Thymus (tissue), 11 donors: ENCODE results near the gene CDHR2. TPM values are rescaled to one million over a fixed set of nuclear protein-coding genes. Genes with fewer than 3 reads are reported as not detected.

Experiments
- DNase-seq, 9 donors: peaks; one replicate each; pipeline ENCODE4 v3.0.0-alpha.2; 2013; ENCODE audit warnings: low spot score in 9 of 9, low read depth in 6 of 9, missing footprints in 1 of 9
- H3K27ac ChIP-seq, 2 donors: one replicate each; pipeline ENCODE4 v1.5.1; 2013; ENCODE audit warnings: control low read depth in 1 of 2, low read depth in 1 of 2, low read length in 1 of 2, mild to moderate bottlenecking in 1 of 2, moderate library complexity in 1 of 2
- H3K27me3 ChIP-seq, 2 donors: one replicate each; pipeline ENCODE4 v1.5.1; 2013; ENCODE audit warnings: low read length in 1 of 2; ENCODE audit not compliant: control insufficient read depth in 2 of 2, insufficient read depth in 1 of 2
- H3K36me3 ChIP-seq, 2 donors: one replicate each; pipeline ENCODE4 v1.5.1; 2013; ENCODE audit warnings: low read length in 1 of 2, mild to moderate bottlenecking in 1 of 2, moderate library complexity in 1 of 2; ENCODE audit not compliant: control insufficient read depth in 2 of 2, insufficient read depth in 2 of 2
- H3K4me1 ChIP-seq, 2 donors: one replicate each; pipeline ENCODE4 v1.5.1; 2013; ENCODE audit warnings: low read length in 2 of 2; ENCODE audit not compliant: control insufficient read depth in 2 of 2, insufficient read depth in 2 of 2
- H3K4me3 ChIP-seq, 2 donors: one replicate each; pipeline ENCODE4 v1.5.1; 2013; ENCODE audit warnings: low read length in 2 of 2, control low read depth in 1 of 2, mild to moderate bottlenecking in 1 of 2
- H3K9me3 ChIP-seq, 2 donors: one replicate each; pipeline ENCODE4 v1.5.1; 2013; ENCODE audit warnings: low read length in 1 of 2, mild to moderate bottlenecking in 1 of 2; ENCODE audit not compliant: control insufficient read depth in 2 of 2, insufficient read depth in 1 of 2
- WGBS: extraction: QIAGEN DNeasy Blood & Tissue Kit; methylation state at CpG from one replicate; pipeline ENCODE4 v1.1.7; 2013; 5-methylcytosine and 5-hydroxymethylcytosine counted together
- polyA plus RNA-seq: library from polyadenylated mRNA; stranded (reverse); fragments of 200-250 nt; gene quantifications from one replicate; pipeline ENCODE4 v1.2.3, GENCODE V29; 2013
- total RNA-seq: library from RNA; stranded (reverse); fragments of 120-200 nt; gene quantifications from one replicate; pipeline ENCODE4 v1.2.4, GENCODE V29; 2013
- donor health status: healthy.

Gene CDHR2
- total and polyA plus RNA-seq, 2 donors, result 0.07 to 0.33 TPM

DNA sequence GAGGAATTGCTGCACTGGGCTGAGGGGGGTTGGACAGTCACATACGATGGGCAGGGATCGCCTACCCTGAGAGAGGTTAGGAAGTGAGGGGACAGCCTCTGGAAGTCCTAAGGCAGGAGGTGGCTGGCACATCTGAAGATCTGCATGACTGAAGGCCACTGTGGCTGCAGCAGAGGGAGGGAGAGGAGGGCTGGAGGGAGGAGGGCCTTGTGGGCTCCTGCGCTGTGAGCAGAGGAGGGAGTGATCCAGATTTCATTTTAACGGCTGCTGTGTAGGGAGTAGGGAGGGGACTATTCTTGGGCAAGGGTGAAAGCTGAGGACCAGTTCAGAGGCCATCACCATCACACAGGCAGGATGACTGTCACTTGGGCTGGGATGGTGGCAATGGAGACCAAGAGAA, 88.4 kb downstream of the CDHR2 start:
- WGBS, result 76% methylated on average over 4 of the region's 4 CpGs
- peaks cover 2 to 53% of the 10 kb centered on the region in 2 donors for H3K27me3 ChIP-seq

GRCh38 chr5:176638437-176638836, 89.3 kb downstream of the CDHR2 start:
- Histone ChIP-seq H3K4me3 (no peak overlapping the region), H3K9me3 (no peaks in the 10 kb centered on the region), H3K27me3 (peaks cover 2 to 46% of the 10 kb centered on the region in 2 donors), H3K4me1 (no peaks in the 10 kb centered on the region), H3K36me3 (no peaks in the 10 kb centered on the region), H3K27ac (no peak overlapping the region)
- WGBS, result 93% methylated on average over 3 of the region's 3 CpGs
- DNase-seq, result no peak

More for the DNA sequence above, 88.4 kb downstream of the CDHR2 start:
- H3K4me3 ChIP-seq, result no peak overlapping the region
- H3K4me1 ChIP-seq, result no peaks in the 10 kb centered on the region
- H3K36me3 ChIP-seq, result no peaks in the 10 kb centered on the region
- no peak overlapping the region for H3K27ac ChIP-seq
- no peaks in the 10 kb centered on the region for H3K9me3 ChIP-seq
- DNase-seq, result no peak

DNA sequence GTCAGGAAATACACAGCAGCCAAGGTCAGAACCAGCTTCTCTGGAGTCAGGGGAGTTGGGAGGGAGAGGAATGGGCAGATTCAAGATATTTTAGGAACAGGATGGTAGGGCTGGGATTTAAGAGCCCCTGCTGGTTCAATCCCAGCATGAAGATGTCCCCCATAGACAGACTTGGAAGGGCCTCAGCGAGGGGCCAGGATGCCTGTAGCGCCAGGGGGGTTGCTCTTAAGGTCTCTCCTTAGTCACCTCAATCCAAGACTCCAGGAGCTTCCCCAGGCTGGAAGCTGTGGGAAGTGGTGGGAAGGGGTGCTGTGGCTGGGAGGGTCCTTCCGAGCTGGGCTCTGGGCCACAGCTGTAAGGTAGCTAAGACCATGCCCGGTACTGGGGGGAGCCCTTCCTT, 90.1 kb downstream of the CDHR2 start:
- Histone ChIP-seq H3K27me3 (peaks cover 2 to 40% of the 10 kb centered on the region in 2 donors), H3K27ac (no peak overlapping the region), H3K4me3 (no peak overlapping the region), H3K36me3 (no peaks in the 10 kb centered on the region), H3K9me3 (no peaks in the 10 kb centered on the region), H3K4me1 (no peaks in the 10 kb centered on the region)
- no peak for DNase-seq
- WGBS, result 64% methylated on average over 4 of the region's 4 CpGs

DNA sequence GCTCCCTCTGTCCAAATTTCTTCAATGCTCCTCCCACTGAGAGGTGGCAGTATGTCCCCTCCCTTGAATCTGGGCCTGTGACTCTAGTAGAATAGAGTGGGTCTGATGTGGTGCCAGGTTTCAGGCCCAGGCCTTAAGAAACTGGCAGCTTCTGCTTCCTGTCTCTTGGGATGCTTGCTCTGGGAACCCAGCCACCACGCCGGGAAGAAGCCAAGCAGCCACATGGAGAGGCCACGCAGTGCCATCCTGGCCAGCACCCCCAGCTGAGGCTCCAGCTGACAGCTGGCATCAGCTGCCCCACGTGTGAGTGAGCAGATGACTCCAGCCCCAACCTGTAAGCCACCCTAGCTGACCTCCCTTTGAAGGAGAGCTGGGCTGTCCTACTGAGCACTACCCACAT, 90.8 kb downstream of the CDHR2 start:
- DNase-seq, result no peak
- Histone ChIP-seq H3K27me3 (peaks cover 0 to 37% of the 10 kb centered on the region in 2 donors), H3K9me3 (no peaks in the 10 kb centered on the region), H3K27ac (no peak overlapping the region), H3K36me3 (no peaks in the 10 kb centered on the region), H3K4me1 (no peaks in the 10 kb centered on the region), H3K4me3 (no peak overlapping the region)
- WGBS, result 88% methylated on average over 4 of the region's 4 CpGs

DNA sequence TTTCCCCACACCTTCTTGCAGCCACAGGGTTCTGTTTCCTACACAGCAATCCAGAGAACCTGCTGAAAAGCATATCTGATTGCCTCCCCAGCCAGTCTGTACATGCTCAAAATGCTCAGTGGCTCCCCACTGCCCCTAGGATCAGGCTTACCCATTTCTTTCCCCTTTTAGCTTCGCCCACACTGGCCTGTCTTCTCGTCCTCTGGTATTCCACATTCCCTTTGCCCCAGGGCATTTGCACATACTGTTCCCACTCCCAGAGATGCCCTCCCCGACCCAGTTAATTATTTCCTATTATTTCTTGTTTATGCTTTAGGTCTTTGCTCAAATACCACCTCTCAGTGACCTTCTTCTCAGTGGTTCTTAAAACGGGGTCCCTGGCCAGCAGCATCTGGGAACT, 91.5 kb downstream of the CDHR2 start:
- no peaks in the 10 kb centered on the region for H3K36me3 ChIP-seq
- peaks cover 0 to 30% of the 10 kb centered on the region in 2 donors for H3K27me3 ChIP-seq
- H3K9me3 ChIP-seq, result no peaks in the 10 kb centered on the region
- WGBS, result 90% methylated on average over 4 of the region's 4 CpGs
- no peak overlapping the region for H3K27ac ChIP-seq
- no peak overlapping the region for H3K4me3 ChIP-seq
- no peaks in the 10 kb centered on the region for H3K4me1 ChIP-seq
- no peak for DNase-seq

DNA sequence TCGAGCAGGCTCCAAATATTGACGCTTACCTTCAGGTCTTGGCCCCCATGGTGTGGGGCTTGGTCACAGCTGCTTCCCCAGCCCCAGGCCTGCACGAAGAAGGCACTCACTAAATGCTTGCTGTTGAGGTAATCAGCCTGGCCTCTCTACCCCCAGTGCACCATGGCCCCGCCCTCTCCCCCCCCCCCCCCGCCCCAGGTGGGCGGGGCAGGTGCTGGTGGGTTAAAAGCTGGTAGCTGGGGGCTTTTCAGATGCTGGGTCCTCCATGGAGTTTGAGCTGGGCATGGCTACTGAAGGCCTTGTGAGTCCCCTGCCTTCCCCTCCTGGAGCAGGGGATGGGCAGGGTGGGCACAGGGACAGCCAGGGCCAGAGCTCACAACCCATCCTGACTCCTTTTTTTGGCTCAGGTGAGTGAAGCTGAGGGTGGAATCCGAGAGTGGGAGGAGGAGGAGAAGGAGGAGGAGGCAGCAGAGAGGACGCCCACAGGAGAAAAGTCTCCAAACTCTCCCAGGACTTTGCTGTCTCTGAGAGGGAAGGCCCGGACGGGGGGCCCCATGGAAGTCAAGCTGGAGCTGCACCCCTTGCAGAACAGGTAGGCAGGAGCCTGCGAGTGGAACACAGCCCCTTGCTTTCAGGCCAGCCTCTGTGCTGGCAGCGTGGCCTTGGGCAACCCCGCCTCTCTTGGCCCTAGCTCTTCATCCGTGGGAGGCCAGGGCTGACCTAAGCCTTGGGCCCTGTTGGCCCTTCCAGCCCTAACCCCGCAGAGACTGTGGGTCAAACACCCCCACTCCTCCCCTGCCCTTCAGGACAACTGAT, 93.7 kb downstream of the CDHR2 start:
- H3K4me3 ChIP-seq, result no peak overlapping the region
- H3K27me3 ChIP-seq, result peaks cover 0 to 13% of the 10 kb centered on the region in 2 donors
- no peaks in the 10 kb centered on the region for H3K36me3 ChIP-seq
- H3K4me1 ChIP-seq, result peaks cover 4 to 9% of the 10 kb centered on the region in 2 donors
- H3K27ac ChIP-seq, result no peak overlapping the region
- H3K9me3 ChIP-seq, result no peaks in the 10 kb centered on the region
- WGBS, result 81% methylated on average over 14 of the region's 15 CpGs
- DNase-seq, result no peak

DNA sequence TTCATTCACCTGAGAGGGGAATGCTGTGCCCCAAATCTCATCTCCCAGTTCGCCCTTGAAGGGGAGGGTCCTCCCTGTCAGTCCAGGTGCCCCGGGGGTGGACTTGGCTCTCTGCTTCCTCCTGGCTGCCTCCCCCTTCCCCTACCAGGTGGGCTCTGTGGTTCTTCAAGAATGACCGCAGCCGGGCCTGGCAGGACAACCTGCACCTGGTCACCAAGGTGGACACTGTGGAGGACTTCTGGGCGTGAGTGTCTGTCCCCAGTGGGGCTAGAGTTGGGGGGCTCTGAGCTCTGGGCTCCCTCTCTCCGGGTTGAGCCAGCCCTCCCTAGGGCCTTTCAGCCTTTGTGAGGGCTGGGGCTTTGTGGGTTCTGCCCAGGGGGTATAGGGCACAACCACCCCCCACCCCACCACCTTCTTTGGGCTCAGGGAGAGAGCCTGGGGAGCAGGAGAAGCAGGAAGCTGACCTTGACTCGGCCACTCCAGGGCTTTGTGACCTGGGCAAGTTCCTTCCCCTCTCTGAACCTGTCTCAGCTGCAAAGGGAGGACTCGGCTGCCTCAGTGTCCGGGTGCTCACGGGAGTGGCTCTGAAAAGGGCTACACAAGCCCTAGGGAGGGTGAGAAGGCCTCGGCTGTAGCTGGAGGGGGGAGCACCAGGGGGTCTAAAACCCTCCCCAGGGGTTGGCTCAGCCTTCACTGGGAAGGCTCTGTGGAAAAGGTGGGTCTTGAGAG, 94.5 kb downstream of the CDHR2 start:
- no peak for DNase-seq
- peaks cover 4 to 16% of the 10 kb centered on the region in 2 donors for H3K4me1 ChIP-seq
- H3K27me3 ChIP-seq, result peaks cover 0 to 8% of the 10 kb centered on the region in 2 donors
- no peaks in the 10 kb centered on the region for H3K36me3 ChIP-seq
- 96% methylated on average over 11 of the region's 11 CpGs for WGBS
- H3K9me3 ChIP-seq, result no peaks in the 10 kb centered on the region
- no peak overlapping the region for H3K4me3 ChIP-seq
- H3K27ac ChIP-seq, result no peak overlapping the region

- 90% methylated on average over 9 of the region's 9 CpGs for WGBS
- H3K27ac ChIP-seq, result no peak overlapping the region
Measured at GRCh38 chr5:176644294-176644693, 95.2 kb downstream of the CDHR2 start.

More at GRCh38 chr5:176644294-176644693, 95.2 kb downstream of the CDHR2 start:
- H3K4me1 ChIP-seq, result peaks cover 4 to 22% of the 10 kb centered on the region in 2 donors
- no peaks in the 10 kb centered on the region for H3K9me3 ChIP-seq
- peaks cover 0 to 8% of the 10 kb centered on the region in 2 donors for H3K27me3 ChIP-seq
- no peak for DNase-seq
- no peak overlapping the region for H3K4me3 ChIP-seq
- H3K36me3 ChIP-seq, result no peaks in the 10 kb centered on the region
